Measurements from ENCODE around the gene CYBA.

CYBA gene

GRCh38 chr16:88655053-88655732 is 4.3 kb upstream of the CYBA start:
- H3K4me2 ChIP-seq (ENCODE audit: low read length) = no peak overlapping the region
- no peak overlapping the region for H4K12ac ChIP-seq (ENCODE audit: low read depth, low read length)
- peaks cover 15% of the 10 kb centered on the region for H3K79me2 ChIP-seq (ENCODE audit: control insufficient read depth, insufficient read depth, low read length, poor library complexity)
- no peak overlapping the region for H2BK5ac ChIP-seq (ENCODE audit: low read depth, low read length, poor library complexity)
- no peak overlapping the region for H3K27ac ChIP-seq (ENCODE audit: low read depth, low read length)
- peaks cover 10 to 13% of the 10 kb centered on the region in 2 experiments for H3K4me1 ChIP-seq (ENCODE audit: control insufficient read depth in 1 of 2, insufficient read depth in 2 of 2, low read length in 2 of 2)
- WGBS (ENCODE audit: extremely low coverage, insufficient coverage, insufficient read length) = no CpG with 5 or more reads among the region's 50 CpGs
- no peak overlapping the region for H2BK12ac ChIP-seq (ENCODE audit: low read length)
- no peak overlapping the region for H3K4ac ChIP-seq (ENCODE audit: low read depth, low read length)
- H3K14ac ChIP-seq (ENCODE audit: low read length) = no peak overlapping the region
- H3K18ac ChIP-seq (ENCODE audit: low read length) = no peak overlapping the region
- peaks cover 5% of the 10 kb centered on the region for H3K9me3 ChIP-seq (ENCODE audit: insufficient read depth, low read depth, low read length)
- no peak overlapping the region for H3K9ac ChIP-seq (ENCODE audit: low read length)
- H3K27me3 ChIP-seq (ENCODE audit: insufficient read depth, low read length) = no peaks in the 10 kb centered on the region
- no peak overlapping the region for H2AK5ac ChIP-seq (ENCODE audit: low read length)
- no peak overlapping the region for H4K8ac ChIP-seq (ENCODE audit: low read depth, low read length)
- H3K79me1 ChIP-seq (ENCODE audit: low read length) = peaks cover 6% of the 10 kb centered on the region
- no peak for DNase-seq
- H2BK120ac ChIP-seq (ENCODE audit: insufficient read depth, low read length, poor library complexity) = no peak overlapping the region
- no peak overlapping the region for H4K91ac ChIP-seq (ENCODE audit: low read depth, low read length)
- peaks cover 80% of the 10 kb centered on the region in 2 experiments for H3K36me3 ChIP-seq (ENCODE audit: control insufficient read depth in 1 of 2, insufficient read depth in 2 of 2, low read length in 2 of 2)
- no peak overlapping the region for H3K23ac ChIP-seq (ENCODE audit: low read length)
- no peak overlapping the region for H2AFZ ChIP-seq (ENCODE audit: insufficient read depth, low read length, poor library complexity)
- H3K4me3 ChIP-seq (ENCODE audit: low read depth, low read length) = no peak overlapping the region

- Histone ChIP-seq H3K79me1 (ENCODE audit: low read length) (peaks cover 10% of the 10 kb centered on the region), H3K4me1 (ENCODE audit: control insufficient read depth in 1 of 2, insufficient read depth in 2 of 2, low read length in 2 of 2) (peaks cover 13 to 16% of the 10 kb centered on the region in 2 experiments), H3K18ac (ENCODE audit: low read length) (no peak overlapping the region), H2AK5ac (ENCODE audit: low read length) (no peak overlapping the region), H4K8ac (ENCODE audit: low read depth, low read length) (no peak overlapping the region), H2BK120ac (ENCODE audit: insufficient read depth, low read length, poor library complexity) (no peak overlapping the region), H3K27me3 (ENCODE audit: insufficient read depth, low read length) (no peaks in the 10 kb centered on the region), H3K4ac (ENCODE audit: low read depth, low read length) (no peak overlapping the region), H2BK12ac (ENCODE audit: low read length) (no peak overlapping the region), H4K91ac (ENCODE audit: low read depth, low read length) (no peak overlapping the region), H2BK5ac (ENCODE audit: low read depth, low read length, poor library complexity) (no peak overlapping the region), H4K12ac (ENCODE audit: low read depth, low read length) (no peak overlapping the region), H2AFZ (ENCODE audit: insufficient read depth, low read length, poor library complexity) (no peak overlapping the region), H3K23ac (ENCODE audit: low read length) (no peak overlapping the region), H3K9ac (ENCODE audit: low read length) (no peak overlapping the region), H3K4me3 (ENCODE audit: low read depth, low read length) (no peak overlapping the region), H3K36me3 (ENCODE audit: control insufficient read depth in 1 of 2, insufficient read depth in 2 of 2, low read length in 2 of 2) (peaks cover 79 to 80% of the 10 kb centered on the region in 2 experiments), H3K27ac (ENCODE audit: low read depth, low read length) (no peak overlapping the region), H3K14ac (ENCODE audit: low read length) (no peak overlapping the region), H3K4me2 (ENCODE audit: low read length) (no peak overlapping the region), H3K9me3 (ENCODE audit: insufficient read depth, low read depth, low read length) (peaks cover 5% of the 10 kb centered on the region), H3K79me2 (ENCODE audit: control insufficient read depth, insufficient read depth, low read length, poor library complexity) (peaks cover 14% of the 10 kb centered on the region)
- no peak for DNase-seq
- no CpG with 5 or more reads among the region's 28 CpGs for WGBS (ENCODE audit: extremely low coverage, insufficient coverage, insufficient read length)
These were observed 3.7 kb upstream of the CYBA start for GRCh38 chr16:88654363-88655052.

- no peak for DNase-seq
These were observed 2.9 kb upstream of the CYBA start for GRCh38 chr16:88653596-88654362.

GRCh38 chr16:88653101-88653500 is 2.2 kb upstream of the CYBA start:
- H2BK12ac ChIP-seq (ENCODE audit: low read length) = no peak overlapping the region
- no peak overlapping the region for H3K18ac ChIP-seq (ENCODE audit: low read length)
- no peak overlapping the region for H4K91ac ChIP-seq (ENCODE audit: low read depth, low read length)
- no peak overlapping the region for H3K4ac ChIP-seq (ENCODE audit: low read depth, low read length)
- H3K79me1 ChIP-seq (ENCODE audit: low read length) = peaks cover 10% of the 10 kb centered on the region
- no peak overlapping the region for H3K27ac ChIP-seq (ENCODE audit: low read depth, low read length)
- H3K27me3 ChIP-seq (ENCODE audit: insufficient read depth, low read length) = no peaks in the 10 kb centered on the region
- peaks cover 5% of the 10 kb centered on the region for H3K9me3 ChIP-seq (ENCODE audit: insufficient read depth, low read depth, low read length)
- H2BK120ac ChIP-seq (ENCODE audit: insufficient read depth, low read length, poor library complexity) = no peak overlapping the region
- peaks cover 11% of the 10 kb centered on the region for H3K79me2 ChIP-seq (ENCODE audit: control insufficient read depth, insufficient read depth, low read length, poor library complexity)
- H2BK5ac ChIP-seq (ENCODE audit: low read depth, low read length, poor library complexity) = no peak overlapping the region
- no peak for DNase-seq
- no peak overlapping the region for H3K4me3 ChIP-seq (ENCODE audit: low read depth, low read length)
- H4K12ac ChIP-seq (ENCODE audit: low read depth, low read length) = no peak overlapping the region
- no peak overlapping the region for H3K23ac ChIP-seq (ENCODE audit: low read length)
- no peak overlapping the region for H2AK5ac ChIP-seq (ENCODE audit: low read length)
- no peak overlapping the region for H3K4me2 ChIP-seq (ENCODE audit: low read length)
- H3K36me3 ChIP-seq (ENCODE audit: control insufficient read depth in 1 of 2, insufficient read depth in 2 of 2, low read length in 2 of 2) = peaks cover 71 to 72% of the 10 kb centered on the region in 2 experiments
- no peak overlapping the region for H4K8ac ChIP-seq (ENCODE audit: low read depth, low read length)
- peaks cover 15 to 16% of the 10 kb centered on the region in 2 experiments for H3K4me1 ChIP-seq (ENCODE audit: control insufficient read depth in 1 of 2, insufficient read depth in 2 of 2, low read length in 2 of 2)
- no peak overlapping the region for H2AFZ ChIP-seq (ENCODE audit: insufficient read depth, low read length, poor library complexity)
- H3K14ac ChIP-seq (ENCODE audit: low read length) = no peak overlapping the region
- WGBS (ENCODE audit: extremely low coverage, insufficient coverage, insufficient read length) = no CpG with 5 or more reads among the region's 13 CpGs
- no peak overlapping the region for H3K9ac ChIP-seq (ENCODE audit: low read length)

More at GRCh38 chr16:88653596-88654362, 2.9 kb upstream of the CYBA start:
- H3K9me3 ChIP-seq (ENCODE audit: insufficient read depth, low read depth, low read length) = peaks cover 5% of the 10 kb centered on the region
- no peak overlapping the region for H2AK5ac ChIP-seq (ENCODE audit: low read length)
- no peak overlapping the region for H2BK12ac ChIP-seq (ENCODE audit: low read length)
- peaks cover 15 to 16% of the 10 kb centered on the region in 2 experiments for H3K4me1 ChIP-seq (ENCODE audit: control insufficient read depth in 1 of 2, insufficient read depth in 2 of 2, low read length in 2 of 2)
- H3K4me2 ChIP-seq (ENCODE audit: low read length) = no peak overlapping the region
- peaks cover 11% of the 10 kb centered on the region for H3K79me2 ChIP-seq (ENCODE audit: control insufficient read depth, insufficient read depth, low read length, poor library complexity)
- H2BK120ac ChIP-seq (ENCODE audit: insufficient read depth, low read length, poor library complexity) = no peak overlapping the region
- no peak overlapping the region for H3K23ac ChIP-seq (ENCODE audit: low read length)
- no peak overlapping the region for H3K27ac ChIP-seq (ENCODE audit: low read depth, low read length)
- H2AFZ ChIP-seq (ENCODE audit: insufficient read depth, low read length, poor library complexity) = no peak overlapping the region
- no peak overlapping the region for H3K14ac ChIP-seq (ENCODE audit: low read length)
- H4K91ac ChIP-seq (ENCODE audit: low read depth, low read length) = no peak overlapping the region
- no peak overlapping the region for H3K18ac ChIP-seq (ENCODE audit: low read length)
- peaks cover 10% of the 10 kb centered on the region for H3K79me1 ChIP-seq (ENCODE audit: low read length)
- H3K4me3 ChIP-seq (ENCODE audit: low read depth, low read length) = no peak overlapping the region
- H2BK5ac ChIP-seq (ENCODE audit: low read depth, low read length, poor library complexity) = no peak overlapping the region
- no peak overlapping the region for H3K9ac ChIP-seq (ENCODE audit: low read length)
- WGBS (ENCODE audit: extremely low coverage, insufficient coverage, insufficient read length) = no CpG with 5 or more reads among the region's 32 CpGs
- peaks cover 77% of the 10 kb centered on the region in 2 experiments for H3K36me3 ChIP-seq (ENCODE audit: control insufficient read depth in 1 of 2, insufficient read depth in 2 of 2, low read length in 2 of 2)
- H3K4ac ChIP-seq (ENCODE audit: low read depth, low read length) = no peak overlapping the region
- H3K27me3 ChIP-seq (ENCODE audit: insufficient read depth, low read length) = no peaks in the 10 kb centered on the region
- no peak overlapping the region for H4K8ac ChIP-seq (ENCODE audit: low read depth, low read length)
- no peak overlapping the region for H4K12ac ChIP-seq (ENCODE audit: low read depth, low read length)

Measured in trophoblast cell (in vitro differentiated cells and primary cell).